OCI-LY7 (cell line): ENCODE results near the gene PKD1L1.

Source experiments
- EZH2phosphoT487 ChIP-seq: fragments of 200-600 bp; sonication (generic); IDR thresholded peaks from 2 replicates; pipeline ENCODE4 v1.6.1; 2018; ENCODE audit warnings: low read depth, borderline replicate concordance, mild to moderate bottlenecking, mixed run types, antibody characterized with exemption, low read length, moderate library complexity, mixed read lengths
- TF ChIP-seq, protein P1 (sequence below): fragments of 200-600 bp; sonication (generic); conservative IDR thresholded peaks from 2 replicates; pipeline ENCODE4 v1.5.1; 2014; ENCODE audit warnings: mild to moderate bottlenecking, antibody characterized with exemption, low read length, moderate library complexity, mixed read lengths

DNA sequence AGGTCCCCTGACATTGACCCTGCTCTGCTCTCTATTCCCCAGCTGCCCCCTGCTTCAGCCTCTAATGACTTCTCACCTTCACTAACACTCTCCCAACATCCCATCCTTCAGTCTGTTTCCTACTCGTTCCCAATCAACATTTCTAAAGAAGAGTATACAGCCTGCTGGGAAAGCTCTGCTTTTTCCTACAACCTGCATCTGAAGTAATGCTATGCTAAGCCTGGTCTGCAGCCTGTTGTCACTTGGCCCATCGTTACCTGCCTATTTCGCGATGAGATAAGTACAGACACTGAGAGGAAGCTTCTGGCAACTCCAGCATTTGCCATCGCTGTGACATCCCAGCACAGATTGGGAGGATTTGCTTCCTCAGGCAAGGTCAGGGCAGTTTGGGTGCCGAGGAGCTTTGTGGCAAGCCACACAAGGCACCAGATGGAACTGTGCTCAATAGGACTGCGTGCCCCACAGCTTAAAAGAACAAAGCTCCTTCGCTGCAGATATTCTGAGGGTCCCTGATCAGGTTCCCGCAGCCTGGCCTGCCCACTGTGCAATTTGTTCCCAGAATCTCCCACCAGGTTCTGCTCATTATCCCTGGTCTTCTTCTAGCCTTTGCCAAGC lies 51.4 kb downstream of the PKD1L1 start:
- TF ChIP-seq, protein P1, sequence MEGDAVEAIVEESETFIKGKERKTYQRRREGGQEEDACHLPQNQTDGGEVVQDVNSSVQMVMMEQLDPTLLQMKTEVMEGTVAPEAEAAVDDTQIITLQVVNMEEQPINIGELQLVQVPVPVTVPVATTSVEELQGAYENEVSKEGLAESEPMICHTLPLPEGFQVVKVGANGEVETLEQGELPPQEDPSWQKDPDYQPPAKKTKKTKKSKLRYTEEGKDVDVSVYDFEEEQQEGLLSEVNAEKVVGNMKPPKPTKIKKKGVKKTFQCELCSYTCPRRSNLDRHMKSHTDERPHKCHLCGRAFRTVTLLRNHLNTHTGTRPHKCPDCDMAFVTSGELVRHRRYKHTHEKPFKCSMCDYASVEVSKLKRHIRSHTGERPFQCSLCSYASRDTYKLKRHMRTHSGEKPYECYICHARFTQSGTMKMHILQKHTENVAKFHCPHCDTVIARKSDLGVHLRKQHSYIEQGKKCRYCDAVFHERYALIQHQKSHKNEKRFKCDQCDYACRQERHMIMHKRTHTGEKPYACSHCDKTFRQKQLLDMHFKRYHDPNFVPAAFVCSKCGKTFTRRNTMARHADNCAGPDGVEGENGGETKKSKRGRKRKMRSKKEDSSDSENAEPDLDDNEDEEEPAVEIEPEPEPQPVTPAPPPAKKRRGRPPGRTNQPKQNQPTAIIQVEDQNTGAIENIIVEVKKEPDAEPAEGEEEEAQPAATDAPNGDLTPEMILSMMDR: no peak
- TF ChIP-seq EZH2phosphoT487: no peak
